Ovary (tissue), 9 donors: ENCODE data around the gene DDX25. TPM values are rescaled to one million over a fixed set of nuclear protein-coding genes. Genes with fewer than 3 reads are reported as not detected.
A peak's percentile ranks its signal among the peaks of the same experiment; 100 is the strongest.

Experiments
- DNase-seq, 5 donors: peaks; one replicate each; pipeline ENCODE4 v3.0.0-alpha.2; 2019 to 2020
- H3K27ac ChIP-seq, 2 donors: fragments of 200-600 bp; one replicate each; pipeline versions ENCODE4 v1.5.1 to v1.8.0; 2019 to 2022
- H3K27me3 ChIP-seq: fragments of 200-600 bp; one replicate; pipeline ENCODE4 v1.8.0; 2022
- H3K36me3 ChIP-seq: fragments of 200-600 bp; sonication (generic); one replicate; pipeline ENCODE4 v1.5.1; 2019
- H3K4me1 ChIP-seq: one replicate; pipeline ENCODE4 v1.8.1; 2013; ENCODE audit warnings: mild to moderate bottlenecking, moderate library complexity; ENCODE audit not compliant: insufficient read depth
- H3K4me3 ChIP-seq: fragments of 200-600 bp; sonication (generic); one replicate; pipeline ENCODE4 v1.5.1; 2017
- H3K9me3 ChIP-seq, 2 donors: fragments of 200-600 bp in 1 of 2; sonication (generic) in 1 of 2; one replicate each; pipeline versions ENCODE4 v1.5.1 to v1.8.1; 2013 to 2019; ENCODE audit warnings: mild to moderate bottlenecking in 1 of 2, moderate library complexity in 1 of 2
- EP300 ChIP-seq: sonication (generic); formaldehyde crosslinking; IDR thresholded peaks from one replicate; pipeline ENCODE4 v1.6.1; 2017; ENCODE audit warnings: antibody characterized with exemption
- POLR2A ChIP-seq: fragments of 450-650 bp; IDR thresholded peaks from one replicate; pipeline ENCODE4 v1.6.1; 2017; ENCODE audit warnings: antibody characterized with exemption, mild to moderate bottlenecking, moderate library complexity
- WGBS, 3 donors: extraction: QIAGEN DNeasy Blood & Tissue Kit in 1 of 3; methylation state at CpG; one replicate each; pipeline versions ENCODE4 v1.1.5 to v1.1.7; 2013 to 2017; 5-methylcytosine and 5-hydroxymethylcytosine counted together
- intact Hi-C, 4 donors: fragments of 100-400 bp; cut with DNase I; formaldehyde crosslinking; loops; one replicate each; pipeline versions ENCODE4 v1.11.0 to v1.15.1; 2022 to 2023
- polyA plus RNA-seq, 2 donors: library from polyadenylated mRNA; stranded (reverse); fragments of 200-250 nt in 1 of 2; fragments of 350-450 nt in 1 of 2; fragmentation: Illumina TruSeq in 1 of 2; extraction: RNeasy Lipid Tissue Mini Kit (QIAGEN cat#74804) in 1 of 2; gene quantifications; one replicate each; pipeline ENCODE4 v1.2.3, GENCODE V29; 2013 to 2014
- total RNA-seq, 7 donors: library from RNA; depleted of rRNA in 2 of 7; stranded (reverse); fragments of >200 nt in 2 of 7; fragmentation: NEBNext Ultra II Directional in 3 of 7; extraction: Animal tissue kit (Norgen Biotek cat#: 25700) in 3 of 7; gene quantifications; one replicate each; pipeline versions ENCODE4 v1.1.0 to v1.2.4, GENCODE V29; 2016 to 2023
- TF ChIP-seq, protein P1 (sequence below), 3 donors: fragments of 450-650 bp in 2 of 3; fragments of 200-600 bp in 1 of 3; IDR thresholded peaks; one replicate each; pipeline versions ENCODE4 v1.5.1 to v1.8.0; 2016 to 2022; ENCODE audit warnings: antibody characterized with exemption in 3 of 3, mild to moderate bottlenecking in 1 of 3
- donor health status: DM: no; HTN: no; CAD: no; lungs with moderate emphysema.
- donor health status: DM: no; HTN: no; CAD: no.
- donor health status: Bipolar disorder and iron deficiency.
- donor health status: DM: yes; HTN: yes; CAD: no.
- donor health status: DM: no; HTN: no; CAD: no.
- donor health status: DM: yes; HTN: yes; CAD: no.

The DDX25 gene
- total and polyA plus RNA-seq, 9 donors = 0.23 to 0.92 (median 0.58) TPM; not detected in 1

DNA sequence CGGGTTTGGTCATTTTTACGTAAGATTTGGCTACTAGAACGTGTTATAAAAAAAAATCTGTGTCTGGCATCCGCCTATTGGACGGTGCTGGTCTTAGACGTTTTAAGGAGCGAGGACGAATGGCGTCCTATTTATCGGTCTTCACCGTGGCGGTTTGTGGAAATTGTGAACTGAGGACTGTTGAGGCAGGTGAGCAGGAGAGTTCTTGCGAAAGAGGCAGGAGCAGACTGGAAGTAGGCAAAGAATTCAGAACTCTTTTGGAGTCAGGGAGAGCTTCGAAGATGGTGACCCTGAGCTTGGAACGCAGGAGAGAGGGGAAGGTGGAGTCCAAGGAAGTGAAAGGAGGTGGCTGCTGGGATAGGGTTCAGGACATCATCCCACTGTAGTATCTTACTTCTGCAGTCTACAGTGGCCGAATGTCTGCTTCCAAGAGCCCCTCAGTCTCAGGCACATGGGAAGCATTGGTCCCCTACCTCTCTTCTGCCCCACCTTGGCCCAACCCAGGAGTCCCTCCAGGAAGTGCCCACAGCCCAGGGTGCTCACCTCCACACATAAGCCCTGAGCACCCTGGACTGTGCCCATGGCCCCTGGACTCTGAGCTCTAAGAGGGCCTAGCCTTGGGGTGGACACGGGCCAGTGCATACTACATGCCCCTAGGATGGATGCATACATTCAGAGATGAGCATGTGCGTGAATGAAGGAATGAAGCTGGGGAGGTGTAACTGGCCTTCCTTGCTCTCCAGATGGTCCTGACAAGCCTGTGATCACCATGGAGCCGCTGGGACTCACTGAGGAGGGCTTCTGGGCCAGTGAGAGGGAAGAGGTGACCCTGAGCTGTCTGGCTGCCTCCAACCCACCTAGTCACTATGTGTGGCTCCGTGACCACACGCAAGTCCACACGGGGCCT is 45.2 kb downstream of the DDX25 start:
- H3K4me3 ChIP-seq = no peak overlapping the region
- 92 to 94% (median 93%) methylated on average over 22 of the region's 22 CpGs for WGBS, 3 donors
- H3K4me1 ChIP-seq = peaks cover 17% of the 10 kb centered on the region
- no peak overlapping the region for H3K27ac ChIP-seq
- H3K36me3 ChIP-seq = no peaks in the 10 kb centered on the region
- DNase-seq = no peak
- H3K9me3 ChIP-seq = no peaks in the 10 kb centered on the region
- TF ChIP-seq POLR2A (no peak), EP300 (no peak)
- TF ChIP-seq, protein P1, sequence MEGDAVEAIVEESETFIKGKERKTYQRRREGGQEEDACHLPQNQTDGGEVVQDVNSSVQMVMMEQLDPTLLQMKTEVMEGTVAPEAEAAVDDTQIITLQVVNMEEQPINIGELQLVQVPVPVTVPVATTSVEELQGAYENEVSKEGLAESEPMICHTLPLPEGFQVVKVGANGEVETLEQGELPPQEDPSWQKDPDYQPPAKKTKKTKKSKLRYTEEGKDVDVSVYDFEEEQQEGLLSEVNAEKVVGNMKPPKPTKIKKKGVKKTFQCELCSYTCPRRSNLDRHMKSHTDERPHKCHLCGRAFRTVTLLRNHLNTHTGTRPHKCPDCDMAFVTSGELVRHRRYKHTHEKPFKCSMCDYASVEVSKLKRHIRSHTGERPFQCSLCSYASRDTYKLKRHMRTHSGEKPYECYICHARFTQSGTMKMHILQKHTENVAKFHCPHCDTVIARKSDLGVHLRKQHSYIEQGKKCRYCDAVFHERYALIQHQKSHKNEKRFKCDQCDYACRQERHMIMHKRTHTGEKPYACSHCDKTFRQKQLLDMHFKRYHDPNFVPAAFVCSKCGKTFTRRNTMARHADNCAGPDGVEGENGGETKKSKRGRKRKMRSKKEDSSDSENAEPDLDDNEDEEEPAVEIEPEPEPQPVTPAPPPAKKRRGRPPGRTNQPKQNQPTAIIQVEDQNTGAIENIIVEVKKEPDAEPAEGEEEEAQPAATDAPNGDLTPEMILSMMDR (IDR thresholded peaks at IDR 0.05) = no peak
- intact Hi-C loops = loop anchor here in 2 of 4 donors (10.0 kb wide), 1 partner anchor 105 kb away; no protein-coding TSS in a partner anchor
- no peaks in the 10 kb centered on the region for H3K27me3 ChIP-seq

DNA sequence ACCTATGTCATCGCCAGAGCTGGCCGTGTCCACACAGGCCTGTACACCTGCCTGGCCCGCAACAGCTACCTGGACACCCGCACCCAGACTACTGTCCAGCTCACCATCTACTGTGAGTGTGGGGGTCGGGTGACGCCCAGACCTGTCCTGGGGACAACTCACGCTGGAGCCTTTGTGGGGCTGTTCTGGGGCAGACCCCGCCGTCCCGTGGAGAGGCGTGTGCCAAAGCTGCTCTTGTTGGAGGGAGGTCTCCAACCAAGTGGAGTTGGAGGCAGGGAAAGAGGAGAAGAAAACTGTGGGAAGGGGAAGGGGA is 45.8 kb downstream of the DDX25 start:
- 86 to 95% (median 92%) methylated on average over 11 of the region's 11 CpGs for WGBS, 3 donors
- no peak for DNase-seq
- H3K27me3 ChIP-seq = no peaks in the 10 kb centered on the region
- no peak overlapping the region for H3K4me3 ChIP-seq
- no peak overlapping the region for H3K27ac ChIP-seq
- H3K4me1 ChIP-seq = peaks cover 17% of the 10 kb centered on the region
- no peak for TF ChIP-seq POLR2A
- TF ChIP-seq, protein P1 (IDR thresholded peaks at IDR 0.05) = no peak
- H3K9me3 ChIP-seq = no peaks in the 10 kb centered on the region
- no peaks in the 10 kb centered on the region for H3K36me3 ChIP-seq
- intact Hi-C loops = no loop called here

DNA sequence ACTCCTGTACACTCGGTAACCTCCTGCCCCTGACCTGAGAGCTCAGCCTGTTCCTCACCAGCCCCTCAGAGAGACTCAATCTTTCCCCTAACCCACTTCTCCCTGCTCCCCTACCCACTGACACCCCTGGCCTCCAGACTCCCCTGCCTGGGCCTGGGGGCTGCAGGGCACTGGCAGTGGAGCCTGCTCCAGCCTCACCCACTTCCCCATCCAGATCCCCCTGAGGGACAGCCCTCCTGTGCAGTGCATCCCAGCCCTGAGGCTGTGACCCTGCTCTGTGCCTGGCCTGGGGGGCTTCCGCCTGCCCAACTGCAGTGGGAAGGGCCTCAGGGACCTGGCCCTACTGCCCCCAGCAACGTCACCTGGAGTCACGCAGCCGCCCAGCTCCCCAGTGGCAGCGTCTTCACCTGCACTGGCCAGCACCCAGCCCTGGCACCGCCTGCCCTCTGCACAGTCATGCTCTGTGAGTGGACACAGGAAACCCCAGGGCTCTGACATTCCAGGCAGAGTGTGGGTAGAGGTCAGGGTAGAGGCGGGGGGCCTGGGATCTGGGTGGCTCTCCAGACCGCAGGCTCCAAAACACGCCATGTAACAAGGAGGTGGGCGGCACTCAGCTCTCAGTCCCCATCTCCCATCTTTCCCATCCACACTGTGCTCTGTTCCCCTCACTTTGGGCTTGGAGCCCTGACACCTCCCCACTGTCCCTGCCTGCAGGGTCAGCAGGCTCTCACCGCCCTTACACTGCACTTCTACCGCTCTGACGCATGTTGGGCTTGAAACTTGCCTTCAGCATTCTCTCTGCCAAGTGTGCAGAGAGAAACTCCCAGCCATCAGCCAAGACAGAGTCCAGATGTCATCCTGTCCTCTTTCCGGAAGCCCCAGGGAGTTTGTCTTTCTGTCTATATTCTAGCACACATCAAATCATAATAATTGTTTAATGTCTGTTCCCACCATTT is 46.7 kb downstream of the DDX25 start:
- peak overlapping the region in 1 of 2 donors; percentile 61 for H3K27ac ChIP-seq
- H3K27me3 ChIP-seq = no peaks in the 10 kb centered on the region
- intact Hi-C loops = no loop called here
- no peaks in the 10 kb centered on the region for H3K9me3 ChIP-seq
- TF ChIP-seq, protein P1 (IDR thresholded peaks at IDR 0.05) = no peak
- TF ChIP-seq EP300 (no peak), POLR2A (no peak)
- no peak overlapping the region for H3K4me3 ChIP-seq
- 33 to 38% (median 37%) methylated on average over 15 of the region's 15 CpGs for WGBS, 3 donors
- no peaks in the 10 kb centered on the region for H3K36me3 ChIP-seq
- H3K4me1 ChIP-seq = peaks cover 17% of the 10 kb centered on the region
- DNase-seq = peak; percentile 83 to 87 (median 86)

DNA sequence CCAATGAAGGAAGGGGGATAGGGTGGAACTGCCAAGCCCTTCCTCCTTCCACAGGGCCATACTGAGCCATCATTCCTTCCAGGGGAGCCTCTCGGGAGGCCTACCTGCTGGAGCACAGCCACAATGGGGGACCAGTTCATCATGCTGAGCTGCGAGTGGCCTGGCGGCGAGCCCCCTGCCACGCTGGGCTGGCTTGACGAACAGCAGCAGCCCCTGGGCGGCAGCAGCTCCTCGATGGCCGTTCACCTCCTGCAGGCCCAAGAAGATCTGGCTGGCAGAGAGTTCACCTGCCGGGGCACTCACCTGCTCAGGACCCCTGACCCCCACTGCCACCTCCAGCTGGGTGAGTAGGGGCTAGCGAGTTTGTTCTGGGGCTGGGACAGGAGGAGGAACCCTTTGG is 47.4 kb downstream of the DDX25 start:
- H3K36me3 ChIP-seq = no peaks in the 10 kb centered on the region
- H3K27ac ChIP-seq = peak overlapping the region; percentile 61 to 62
- TF ChIP-seq POLR2A = no peak
- no peak for TF ChIP-seq EP300
- TF ChIP-seq, protein P1 (IDR thresholded peaks at IDR 0.05) = no peak
- peaks cover 17% of the 10 kb centered on the region for H3K4me1 ChIP-seq
- intact Hi-C loops = no loop called here
- DNase-seq = peak in 4 of 5 donors; percentile 39 to 67 (median 62)
- WGBS, 3 donors = 47% methylated on average over 11 of the region's 11 CpGs
- H3K9me3 ChIP-seq = no peaks in the 10 kb centered on the region
- H3K27me3 ChIP-seq = no peaks in the 10 kb centered on the region
- H3K4me3 ChIP-seq = no peak overlapping the region
